K562 (cell line): ENCODE results near the gene RASD1. TPM values are rescaled to one million over a fixed set of nuclear protein-coding genes. Genes with fewer than 3 reads are reported as not detected.
A peak's percentile ranks its signal among the peaks of the same experiment; 100 is the strongest.

Experiments used
- ATAC-seq: fragments of 200-7000 bp; cut with Tn5 transposase; 3 replicates; pipeline ENCODE4 v1.9.1; 2020; ENCODE audit warnings: moderate library complexity
- Bru-seq: library from RNA; stranded (reverse); fragments of 400-500 nt; gene quantifications from one replicate; lab custom pipeline; 2021; lab: Mats Ljungman, UMichigan
- BruChase-seq, 2 experiments: library from RNA; stranded (reverse); fragments of 400-500 nt; gene quantifications; one replicate each; lab custom pipeline; 2021; lab: Mats Ljungman, UMichigan
- BruUV-seq: library from RNA; stranded (reverse); fragments of 400-500 nt; replicated peaks from 2 replicates; lab custom pipeline; 2021; lab: Mats Ljungman, UMichigan
- CTCF ChIA-PET: fragments of 300-600 bp; formaldehyde crosslinking; extraction: SDS; loops from one replicate; lab custom pipeline; 2021; ENCODE audit warnings: low intra/inter-chr PET ratio; lab: Yijun Ruan, JAX
- POLR2A ChIA-PET: fragments of 300-600, 350-650 bp; sonication (Branson Sonifier 250); formaldehyde crosslinking; extraction: SDS; loops from one replicate; lab custom pipeline; 2021; ENCODE audit warnings: antibody characterized with exemption, inconsistent platforms; lab: Yijun Ruan, JAX
- DNase-seq, 4 experiments: peaks; one replicate each; pipeline versions ENCODE4 v3.0.0 to v3.0.0-alpha.2; 2011 to 2018; ENCODE audit warnings: low spot score in 3 of 4, mixed read lengths in 3 of 4; ENCODE audit errors: extremely low read depth in 1 of 4
- FAIRE-seq: peaks from 2 replicates; lab custom pipeline; 2011; peaks lifted over from hg19 to GRCh38; lab: Jason Lieb, UNC
- H2AFZ ChIP-seq: 2 replicates; pipeline ENCODE4 v1.6.0; 2011; ENCODE audit warnings: low read depth, low read length, control low read depth, inconsistent platforms
- H3K27ac ChIP-seq: fragments of 200-600 bp; 3 replicates; pipeline ENCODE4 v1.8.0; 2011; ENCODE audit warnings: low read depth, mild to moderate bottlenecking, control low read depth, inconsistent platforms, low read length, moderate library complexity, mixed read lengths; ENCODE audit errors: extremely low read depth
- H3K27me3 ChIP-seq, 2 experiments: fragments of 300-600 bp in 1 of 2; 2 replicates in 1 of 2; 3 replicates in 1 of 2; pipeline versions ENCODE4 v1.6.0 to v1.8.0; 2011; ENCODE audit warnings: inconsistent platforms in 2 of 2, low read length in 2 of 2, mild to moderate bottlenecking in 1 of 2, mixed read lengths in 1 of 2, moderate library complexity in 1 of 2; ENCODE audit not compliant: control insufficient read depth in 2 of 2, insufficient read depth in 2 of 2
- H3K36me3 ChIP-seq: fragments of 300-600 bp; 3 replicates; pipeline ENCODE4 v1.8.0; 2011; ENCODE audit warnings: mild to moderate bottlenecking, low read length, inconsistent platforms; ENCODE audit not compliant: control insufficient read depth, insufficient read depth
- H3K4me1 ChIP-seq, 2 experiments: fragments of 200-600 bp in 1 of 2; replicated peaks in 1 of 2; 2 replicates in 1 of 2; 3 replicates in 1 of 2; pipeline versions ENCODE4 v1.5.1 to v1.8.0; 2011; ENCODE audit warnings: inconsistent platforms in 2 of 2, low read length in 2 of 2, mild to moderate bottlenecking in 1 of 2, mixed read lengths in 1 of 2, moderate library complexity in 1 of 2; ENCODE audit not compliant: control insufficient read depth in 2 of 2, insufficient read depth in 2 of 2
- H3K4me2 ChIP-seq: 2 replicates; pipeline ENCODE4 v1.6.1; 2011; ENCODE audit warnings: low read length, control low read depth, inconsistent platforms, mixed read lengths; ENCODE audit not compliant: insufficient read depth
- H3K4me3 ChIP-seq: fragments of 200-600 bp; sonication (generic), shearing (Covaris generic); 2 replicates; pipeline ENCODE4 v1.5.1; 2016; ENCODE audit warnings: control low read depth, inconsistent platforms
- H3K79me2 ChIP-seq: fragments of 200-600 bp; 3 replicates; pipeline ENCODE4 v1.8.0; 2011; ENCODE audit warnings: low read length, inconsistent platforms; ENCODE audit not compliant: control insufficient read depth, insufficient read depth
- H3K9ac ChIP-seq, 2 experiments: 2 replicates each; pipeline versions ENCODE4 v1.6.0 to v1.6.1; 2011; ENCODE audit warnings: low read depth in 2 of 2, low read length in 2 of 2, control low read depth in 1 of 2, inconsistent platforms in 1 of 2, mild to moderate bottlenecking in 1 of 2, mixed read lengths in 1 of 2; ENCODE audit not compliant: insufficient read depth in 1 of 2
- H3K9me1 ChIP-seq: one replicate; pipeline ENCODE4 v1.6.0; 2011; ENCODE audit warnings: inconsistent platforms, mild to moderate bottlenecking, low read length, moderate library complexity; ENCODE audit not compliant: control insufficient read depth, insufficient read depth
- H3K9me3 ChIP-seq: replicated peaks from 2 replicates; pipeline ENCODE4 v1.5.1; 2011; ENCODE audit warnings: low read depth, low read length, inconsistent platforms; ENCODE audit not compliant: control insufficient read depth, insufficient read depth
- H4K20me1 ChIP-seq: replicated peaks from 2 replicates; pipeline ENCODE4 v1.6.1; 2011; ENCODE audit warnings: low read length, inconsistent platforms, mixed read lengths; ENCODE audit not compliant: control insufficient read depth, insufficient read depth
- CBX1 ChIP-seq: sonication (generic); IDR thresholded peaks from 2 replicates; pipeline ENCODE4 v1.6.1; 2016; ENCODE audit warnings: antibody characterized with exemption, low read depth, mild to moderate bottlenecking
- ETS2 ChIP-seq: IDR thresholded peaks from 2 replicates; pipeline ENCODE4 v1.6.1; 2016; ENCODE audit warnings: borderline replicate concordance, missing genetic modification characterization, mild to moderate bottlenecking, moderate library complexity, missing compliant biosample characterization; ENCODE audit not compliant: poor library complexity, severe bottlenecking
- KAT2B ChIP-seq: IDR thresholded peaks from one replicate; pipeline ENCODE4 v1.6.1; 2012; ENCODE audit warnings: low read depth, mild to moderate bottlenecking, control low read depth, inconsistent platforms, low read length, moderate library complexity
- MTA2 ChIP-seq: fragments of 450-650 bp; IDR thresholded peaks from 2 replicates; pipeline ENCODE4 v1.6.1; 2016; ENCODE audit warnings: low read depth
- PHTF2 ChIP-seq: fragments of 250-450 bp; sonication (Bioruptor Pico); IDR thresholded peaks from 2 replicates; pipeline ENCODE4 v1.5.0; 2021; ENCODE audit warnings: mild to moderate bottlenecking
- RB1 ChIP-seq: fragments of 450-650 bp; IDR thresholded peaks from 2 replicates; pipeline ENCODE4 v1.6.1; 2017; ENCODE audit warnings: low read depth, mild to moderate bottlenecking
- TBL1XR1 ChIP-seq, 2 experiments: IDR thresholded peaks; 2 replicates each; pipeline ENCODE4 v1.6.1; 2012; ENCODE audit warnings: improper control_type of control experiment in 2 of 2, low read length in 2 of 2, mild to moderate bottlenecking in 1 of 2
- TFAM ChIP-seq: fragments of 250-450 bp; sonication (Bioruptor Pico); conservative IDR thresholded peaks from 2 replicates; pipeline ENCODE4 v1.5.0; 2021; ENCODE audit warnings: mild to moderate bottlenecking, moderate library complexity
- ZNF165 ChIP-seq: fragments of 250-450 bp; sonication (Bioruptor Pico); IDR thresholded peaks from 2 replicates; pipeline ENCODE4 v1.4.0; 2020; ENCODE audit warnings: borderline replicate concordance
- WGBS: fragments of 100-300 bp; shearing (Covaris generic); methylation state at CpG from one replicate; pipeline ENCODE4 v1.1.6; 2016; ENCODE audit warnings: low coverage, mixed read lengths; ENCODE audit not compliant: insufficient coverage; ENCODE audit errors: missing lambda C conversion rate; 5-methylcytosine and 5-hydroxymethylcytosine counted together
- in situ Hi-C: fragments of 300-500 bp; cut with MboI; formaldehyde crosslinking; loops from 4 replicates; pipeline ENCODE4 v1.15.0; 2018; ENCODE audit warnings: inconsistent platforms, mixed read lengths
- intact Hi-C: fragments of 100-400 bp; cut with micrococcal nuclease; formaldehyde crosslinking; loops from 2 replicates; pipeline ENCODE4 v1.14.2; 2022
- long read RNA-seq, 3 experiments: library from polyadenylated mRNA in 2 of 3; library from RNA in 1 of 3; unstranded in 2 of 3; stranded (forward) in 1 of 3; transcript quantifications; one replicate each; pipeline ENCODE4 v2.0.0, GENCODE V29; 2019 to 2022
- polyA minus RNA-seq, 3 experiments: library from RNA; depleted of rRNA, polyadenylated mRNA; stranded (reverse); fragments of >200 nt; gene quantifications; 2 replicates each; pipeline ENCODE4 v1.2.3, GENCODE V29; 2011
- polyA plus RNA-seq, 8 experiments: library from polyadenylated mRNA; depleted of rRNA in 4 of 8; stranded (reverse) in 5 of 8; unstranded in 3 of 8; fragments of >200 nt; fragmentation: Nextera tagmentation in 2 of 8; fragmentation: Illumina TruSeq in 1 of 8; extraction: Ambion mirVana in 2 of 8; extraction: Trizol in 1 of 8; gene quantifications; 2 replicates each; pipeline versions ENCODE4 v1.2.1 to v1.2.3, GENCODE V29; 2011 to 2014; ENCODE audit warnings: inconsistent platforms in 1 of 8, missing spikeins in 1 of 8
- total RNA-seq, 7 experiments: library from RNA; depleted of rRNA in 6 of 7; stranded (reverse); fragments of >200 nt in 6 of 7; fragmentation: Illumina TruSeq in 2 of 7; extraction: Trizol in 2 of 7; gene quantifications; 2 replicates each; pipeline versions ENCODE4 v1.2.1 to v1.2.3, GENCODE V29; 2011 to 2021; ENCODE audit warnings: low replicate concordance in 1 of 7
- TF ChIP-seq, protein P1 (sequence below): sonication (generic); formaldehyde crosslinking; IDR thresholded peaks from 2 replicates; pipeline ENCODE4 v1.9.0; 2022; ENCODE audit warnings: mild to moderate bottlenecking, missing genetic modification reagents
- TF ChIP-seq, protein P2 (sequence below): fragments of 450-650 bp; IDR thresholded peaks from 2 replicates; pipeline ENCODE4 v1.6.1; 2017; ENCODE audit warnings: antibody characterized with exemption, mild to moderate bottlenecking

Gene RASD1, protein sequence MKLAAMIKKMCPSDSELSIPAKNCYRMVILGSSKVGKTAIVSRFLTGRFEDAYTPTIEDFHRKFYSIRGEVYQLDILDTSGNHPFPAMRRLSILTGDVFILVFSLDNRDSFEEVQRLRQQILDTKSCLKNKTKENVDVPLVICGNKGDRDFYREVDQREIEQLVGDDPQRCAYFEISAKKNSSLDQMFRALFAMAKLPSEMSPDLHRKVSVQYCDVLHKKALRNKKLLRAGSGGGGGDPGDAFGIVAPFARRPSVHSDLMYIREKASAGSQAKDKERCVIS
- not detected in 2 replicates for total RNA-seq (2011; cell fraction: chromatin; rRNA removed; ENCODE audit: low replicate concordance)
- total RNA-seq (2011; cell fraction: nucleolus; rRNA removed) = 0.17 and 0.26 TPM in 2 replicates
- total RNA-seq (2011; cell fraction: nucleoplasm; rRNA removed) = 0.29 TPM in 1 of 2 replicates, not detected in the other
- total RNA-seq (2014; rRNA removed) (0.08 TPM in 1 of 2 replicates, not detected in the other), total RNA-seq (2014; rRNA removed; fragmentation: Illumina TruSeq; extraction: Trizol) (not detected in 2 replicates), total RNA-seq (2015; rRNA removed; fragmentation: Illumina TruSeq; extraction: Trizol) (not detected in 2 replicates), total RNA-seq (2021) (0.11 and 0.16 TPM in 2 replicates), polyA plus RNA-seq (2011; rRNA removed) (not detected in 2 replicates), polyA plus RNA-seq (2014; fragmentation: Illumina TruSeq; extraction: Trizol) (not detected in 2 replicates), polyA plus RNA-seq (2014; fragmentation: Nextera tagmentation; extraction: Ambion mirVana) (not detected), polyA plus RNA-seq (2014; rRNA removed) (not detected in 2 replicates), polyA minus RNA-seq (2011; rRNA and poly(A)+ RNA removed) (not detected in 2 replicates), Bru-seq, nascent RNA (percentile 28 among the genes with signal in this experiment), BruChase-seq, experiment 1, labeled RNA remaining after a 2-hour chase (percentile 26 among the genes with signal in this experiment), BruChase-seq, experiment 2, labeled RNA remaining after a 6-hour chase (percentile 39 among the genes with signal in this experiment)
- 0.04 and 0.10 TPM in 2 replicates for polyA plus RNA-seq (2011; cell fraction: cytosol; rRNA removed)
- 0.11 and 0.21 TPM in 2 replicates for polyA plus RNA-seq (2011; cell fraction: nucleus; rRNA removed)
- polyA plus RNA-seq (2012) = not detected in 2 replicates
- not detected in 2 replicates for polyA minus RNA-seq (2011; cell fraction: cytosol; rRNA and poly(A)+ RNA removed)
- 0.27 and 0.56 TPM in 2 replicates for polyA minus RNA-seq (2011; cell fraction: nucleus; rRNA and poly(A)+ RNA removed)
- long read RNA-seq, experiment 1 = 0 reads
- long read RNA-seq, experiment 2 = 0 reads
- long read RNA-seq, experiment 3 = 0 reads

DNA sequence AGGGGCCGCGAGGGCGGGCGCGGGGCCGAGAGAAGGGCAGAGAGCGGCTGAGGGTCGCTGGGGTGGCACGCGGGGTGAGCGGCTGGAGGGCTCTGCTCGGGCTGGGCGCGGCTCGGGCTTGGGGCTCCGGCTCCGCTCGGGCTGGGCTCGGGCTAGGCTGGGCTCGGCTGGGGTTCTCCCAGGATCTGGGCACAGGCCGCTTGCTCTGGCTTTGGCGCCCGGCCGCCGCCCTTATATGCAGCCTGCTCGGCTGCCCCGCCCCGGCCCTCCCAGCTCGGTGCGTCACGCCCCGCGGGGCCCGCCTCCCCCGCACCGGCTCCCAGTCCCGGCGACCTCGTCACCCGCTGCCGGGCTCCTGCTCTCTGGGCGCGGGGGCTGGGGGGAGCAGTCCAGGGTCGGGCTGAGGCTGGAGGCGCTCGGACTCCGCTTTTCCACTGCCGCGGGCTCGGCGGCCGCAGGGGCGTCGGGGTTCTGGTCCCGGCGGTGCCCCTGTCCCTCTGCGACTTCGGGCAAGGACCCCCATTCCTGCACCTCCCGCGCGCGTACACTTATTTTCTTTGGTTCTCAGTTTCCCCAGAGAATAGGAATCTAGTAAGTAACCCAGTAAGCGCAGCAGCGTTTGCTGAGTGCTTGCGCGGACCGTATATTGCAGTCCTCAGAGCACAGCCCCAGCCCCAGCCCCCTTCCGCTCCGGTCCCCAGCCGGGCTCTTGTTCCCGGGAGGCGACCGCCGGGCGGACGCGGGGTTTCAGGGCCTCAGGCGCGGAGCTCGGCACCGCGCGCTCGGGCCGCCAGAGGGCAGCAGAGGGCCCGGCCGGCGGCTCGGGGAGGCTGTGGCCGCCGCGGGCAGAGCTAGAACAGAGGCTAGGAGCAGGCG lies at the start of gene RASD1:
Gene RASD1, minus strand, starts transcription at position 207 of the 876 bp plus-strand sequence. CDS start 214 bp downstream, outside the sequence.
- CTCF ChIA-PET = interaction anchor here (0.5 to 1.8 kb wide), 5 partner anchors 34 to 146 kb away, joined by 3 to 8 read pairs (median 4); no protein-coding TSS in a partner anchor
- peak within 1 kb of the TSS; percentile 44 to 86; a peak in 3 of 4 replicates for H3K9ac ChIP-seq
- ATAC-seq (peak; percentile 96), DNase-seq (peak; percentile 79 to 90 (median 88)), FAIRE-seq (no peak)
- H3K4me1 ChIP-seq = peaks cover 0 to 18% of the 10 kb centered on the region in 2 experiments; a peak in 3 of 5 replicates
- POLR2A ChIA-PET = interaction anchor here (0.6 to 1.2 kb wide), 8 partner anchors 9 to 298 kb away, joined by 3 read pairs; no protein-coding TSS in a partner anchor
- no TSS peak for BruUV-seq
- H3K9me1 ChIP-seq = no peaks in the 10 kb centered on the region
- WGBS = 1% methylated on average over 29 of the region's 93 CpGs
- intact Hi-C loops = loop anchor here (2.0 to 5.0 kb wide), 3 partner anchors 72 to 146 kb away; no protein-coding TSS in a partner anchor
- no peaks in the 10 kb centered on the region for H4K20me1 ChIP-seq
- in situ Hi-C loops = no loop called here
- peaks cover 19% of the 10 kb centered on the region; the same call in 1 of the 3 replicates for H3K36me3 ChIP-seq
- peak within 1 kb of the TSS; percentile 94 for H2AFZ ChIP-seq
- H3K27ac ChIP-seq = peak within 1 kb of the TSS; percentile 73; the same call in 1 of the 3 replicates
- H3K9me3 ChIP-seq = no peaks in the 10 kb centered on the region
- peaks cover 0 to 16% of the 10 kb centered on the region in 2 experiments; a peak in 2 of 5 replicates for H3K27me3 ChIP-seq
- peak within 1 kb of the TSS; percentile 73; the same call in 1 of the 2 replicates for H3K4me2 ChIP-seq
- H3K79me2 ChIP-seq = no peaks in the 10 kb centered on the region
- H3K4me3 ChIP-seq = peak within 1 kb of the TSS; percentile 55
- no peak for TF ChIP-seq ETS2 (tag)
- no peak for TF ChIP-seq PHTF2
- no peak for TF ChIP-seq CBX1
- TF ChIP-seq ZNF165 (CRISPR knock-in tag) = no peak
- TF ChIP-seq TFAM (CRISPR knock-in tag) = no peak
- TF ChIP-seq TBL1XR1 (IDR thresholded peaks at IDR 0.05; ENCODE audit: low read length in 2 of 2) = no peak
- TF ChIP-seq, protein P1, sequence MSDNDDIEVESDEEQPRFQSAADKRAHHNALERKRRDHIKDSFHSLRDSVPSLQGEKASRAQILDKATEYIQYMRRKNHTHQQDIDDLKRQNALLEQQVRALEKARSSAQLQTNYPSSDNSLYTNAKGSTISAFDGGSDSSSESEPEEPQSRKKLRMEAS (CRISPR knock-in tag) = no peak
- no peak for TF ChIP-seq MTA2
- TF ChIP-seq KAT2B = no peak
- TF ChIP-seq, protein P2, sequence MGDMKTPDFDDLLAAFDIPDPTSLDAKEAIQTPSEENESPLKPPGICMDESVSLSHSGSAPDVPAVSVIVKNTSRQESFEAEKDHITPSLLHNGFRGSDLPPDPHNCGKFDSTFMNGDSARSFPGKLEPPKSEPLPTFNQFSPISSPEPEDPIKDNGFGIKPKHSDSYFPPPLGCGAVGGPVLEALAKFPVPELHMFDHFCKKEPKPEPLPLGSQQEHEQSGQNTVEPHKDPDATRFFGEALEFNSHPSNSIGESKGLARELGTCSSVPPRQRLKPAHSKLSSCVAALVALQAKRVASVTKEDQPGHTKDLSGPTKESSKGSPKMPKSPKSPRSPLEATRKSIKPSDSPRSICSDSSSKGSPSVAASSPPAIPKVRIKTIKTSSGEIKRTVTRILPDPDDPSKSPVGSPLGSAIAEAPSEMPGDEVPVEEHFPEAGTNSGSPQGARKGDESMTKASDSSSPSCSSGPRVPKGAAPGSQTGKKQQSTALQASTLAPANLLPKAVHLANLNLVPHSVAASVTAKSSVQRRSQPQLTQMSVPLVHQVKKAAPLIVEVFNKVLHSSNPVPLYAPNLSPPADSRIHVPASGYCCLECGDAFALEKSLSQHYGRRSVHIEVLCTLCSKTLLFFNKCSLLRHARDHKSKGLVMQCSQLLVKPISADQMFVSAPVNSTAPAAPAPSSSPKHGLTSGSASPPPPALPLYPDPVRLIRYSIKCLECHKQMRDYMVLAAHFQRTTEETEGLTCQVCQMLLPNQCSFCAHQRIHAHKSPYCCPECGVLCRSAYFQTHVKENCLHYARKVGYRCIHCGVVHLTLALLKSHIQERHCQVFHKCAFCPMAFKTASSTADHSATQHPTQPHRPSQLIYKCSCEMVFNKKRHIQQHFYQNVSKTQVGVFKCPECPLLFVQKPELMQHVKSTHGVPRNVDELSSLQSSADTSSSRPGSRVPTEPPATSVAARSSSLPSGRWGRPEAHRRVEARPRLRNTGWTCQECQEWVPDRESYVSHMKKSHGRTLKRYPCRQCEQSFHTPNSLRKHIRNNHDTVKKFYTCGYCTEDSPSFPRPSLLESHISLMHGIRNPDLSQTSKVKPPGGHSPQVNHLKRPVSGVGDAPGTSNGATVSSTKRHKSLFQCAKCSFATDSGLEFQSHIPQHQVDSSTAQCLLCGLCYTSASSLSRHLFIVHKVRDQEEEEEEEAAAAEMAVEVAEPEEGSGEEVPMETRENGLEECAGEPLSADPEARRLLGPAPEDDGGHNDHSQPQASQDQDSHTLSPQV = no peak
- TF ChIP-seq RB1 = peak; percentile 87
